Measurements from ENCODE around the gene SFXN1.

Gene SFXN1

DNA sequence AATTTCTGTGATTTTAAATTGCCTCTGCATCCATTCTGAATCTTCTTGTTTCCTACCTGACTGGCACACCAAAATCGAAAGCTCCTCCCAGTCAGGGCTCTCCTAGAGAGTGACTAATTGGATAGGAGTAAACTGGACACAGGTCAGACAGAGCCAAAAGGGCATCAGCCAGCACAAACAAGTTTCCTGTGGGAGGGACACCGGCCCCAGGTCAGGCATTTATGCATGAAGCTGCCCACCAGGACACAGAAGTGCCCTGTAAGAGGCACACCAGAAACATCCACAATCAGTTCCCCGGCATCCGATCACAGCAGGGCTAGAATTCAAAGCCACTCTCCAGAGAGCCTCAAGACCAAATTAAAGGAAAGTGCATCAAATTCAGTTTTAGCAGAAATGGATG, 78.4 kb downstream of the SFXN1 start:
- Histone ChIP-seq H3K4me1 (ENCODE audit: control insufficient read depth in 1 of 2, insufficient read depth in 1 of 2, low read depth in 1 of 2, low read length in 1 of 2) (no peaks in the 10 kb centered on the region), H3K27me3 (peaks cover 17% of the 10 kb centered on the region), H3K9me3 (no peaks in the 10 kb centered on the region), H3K27ac (no peak overlapping the region), H3K4me3 (ENCODE audit: low read depth in 1 of 2, low read length in 1 of 2) (no peak overlapping the region), H3K36me3 (no peaks in the 10 kb centered on the region)
- TF ChIP-seq, protein P1, sequence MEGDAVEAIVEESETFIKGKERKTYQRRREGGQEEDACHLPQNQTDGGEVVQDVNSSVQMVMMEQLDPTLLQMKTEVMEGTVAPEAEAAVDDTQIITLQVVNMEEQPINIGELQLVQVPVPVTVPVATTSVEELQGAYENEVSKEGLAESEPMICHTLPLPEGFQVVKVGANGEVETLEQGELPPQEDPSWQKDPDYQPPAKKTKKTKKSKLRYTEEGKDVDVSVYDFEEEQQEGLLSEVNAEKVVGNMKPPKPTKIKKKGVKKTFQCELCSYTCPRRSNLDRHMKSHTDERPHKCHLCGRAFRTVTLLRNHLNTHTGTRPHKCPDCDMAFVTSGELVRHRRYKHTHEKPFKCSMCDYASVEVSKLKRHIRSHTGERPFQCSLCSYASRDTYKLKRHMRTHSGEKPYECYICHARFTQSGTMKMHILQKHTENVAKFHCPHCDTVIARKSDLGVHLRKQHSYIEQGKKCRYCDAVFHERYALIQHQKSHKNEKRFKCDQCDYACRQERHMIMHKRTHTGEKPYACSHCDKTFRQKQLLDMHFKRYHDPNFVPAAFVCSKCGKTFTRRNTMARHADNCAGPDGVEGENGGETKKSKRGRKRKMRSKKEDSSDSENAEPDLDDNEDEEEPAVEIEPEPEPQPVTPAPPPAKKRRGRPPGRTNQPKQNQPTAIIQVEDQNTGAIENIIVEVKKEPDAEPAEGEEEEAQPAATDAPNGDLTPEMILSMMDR (IDR thresholded peaks at IDR 0.05): no peak

- Histone ChIP-seq H3K4me3 (ENCODE audit: low read depth in 1 of 2, low read length in 1 of 2) (no peak overlapping the region), H3K4me1 (ENCODE audit: control insufficient read depth in 1 of 2, insufficient read depth in 1 of 2, low read depth in 1 of 2, low read length in 1 of 2) (no peaks in the 10 kb centered on the region), H3K9me3 (no peaks in the 10 kb centered on the region), H3K36me3 (no peaks in the 10 kb centered on the region), H3K27ac (no peak overlapping the region), H3K27me3 (peaks cover 17% of the 10 kb centered on the region)
- TF ChIP-seq, protein P1 (IDR thresholded peaks at IDR 0.05): no peak
Observed at GRCh38 chr5:175557778-175558177, 79.4 kb downstream of the SFXN1 start.

DNA sequence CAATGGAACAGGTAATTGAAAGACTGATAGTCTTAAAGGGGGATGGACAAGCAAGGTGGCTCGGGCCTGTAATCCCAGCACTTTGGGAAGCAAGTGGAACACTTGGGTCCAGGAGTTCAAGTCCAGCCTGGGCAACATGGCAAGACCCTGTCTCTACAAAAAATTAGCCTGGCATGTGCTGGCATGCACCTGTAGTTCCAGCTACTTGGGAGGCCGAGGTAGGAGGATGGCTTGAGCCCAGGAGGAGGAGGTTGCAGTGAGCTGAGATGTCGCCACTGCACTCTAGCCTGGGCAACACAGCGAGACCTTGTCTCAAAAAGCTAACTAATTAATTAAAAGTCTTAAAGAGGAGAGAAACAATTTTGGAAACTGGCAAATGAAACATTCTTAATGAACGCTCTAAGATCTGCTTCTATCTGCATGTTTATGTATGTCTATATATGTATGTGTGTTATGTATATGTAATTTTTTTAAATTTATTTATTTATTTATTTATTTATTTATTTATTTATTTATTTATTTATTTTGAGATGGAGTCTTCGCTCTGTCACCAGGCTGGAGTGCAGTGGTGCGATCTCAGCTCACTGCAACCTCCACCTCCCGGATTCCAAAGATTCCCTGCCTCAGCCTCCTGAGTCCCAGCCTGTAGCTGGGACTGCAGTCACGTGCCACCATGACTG, 80.6 kb downstream of the SFXN1 start:
- Histone ChIP-seq H3K27me3 (peaks cover 26% of the 10 kb centered on the region), H3K27ac (no peak overlapping the region), H3K4me1 (ENCODE audit: control insufficient read depth in 1 of 2, insufficient read depth in 1 of 2, low read depth in 1 of 2, low read length in 1 of 2) (no peaks in the 10 kb centered on the region), H3K36me3 (no peaks in the 10 kb centered on the region), H3K4me3 (ENCODE audit: low read depth in 1 of 2, low read length in 1 of 2) (no peak overlapping the region), H3K9me3 (no peaks in the 10 kb centered on the region)
- TF ChIP-seq, protein P1 (IDR thresholded peaks at IDR 0.05): no peak

- Histone ChIP-seq H3K27me3 (peaks cover 36% of the 10 kb centered on the region), H3K4me1 (ENCODE audit: control insufficient read depth in 1 of 2, insufficient read depth in 1 of 2, low read depth in 1 of 2, low read length in 1 of 2) (no peaks in the 10 kb centered on the region), H3K9me3 (no peaks in the 10 kb centered on the region), H3K4me3 (ENCODE audit: low read depth in 1 of 2, low read length in 1 of 2) (no peak overlapping the region), H3K36me3 (no peaks in the 10 kb centered on the region), H3K27ac (no peak overlapping the region)
- TF ChIP-seq, protein P1 (IDR thresholded peaks at IDR 0.05): no peak
Observed at GRCh38 chr5:175560011-175560410, 81.7 kb downstream of the SFXN1 start.

DNA sequence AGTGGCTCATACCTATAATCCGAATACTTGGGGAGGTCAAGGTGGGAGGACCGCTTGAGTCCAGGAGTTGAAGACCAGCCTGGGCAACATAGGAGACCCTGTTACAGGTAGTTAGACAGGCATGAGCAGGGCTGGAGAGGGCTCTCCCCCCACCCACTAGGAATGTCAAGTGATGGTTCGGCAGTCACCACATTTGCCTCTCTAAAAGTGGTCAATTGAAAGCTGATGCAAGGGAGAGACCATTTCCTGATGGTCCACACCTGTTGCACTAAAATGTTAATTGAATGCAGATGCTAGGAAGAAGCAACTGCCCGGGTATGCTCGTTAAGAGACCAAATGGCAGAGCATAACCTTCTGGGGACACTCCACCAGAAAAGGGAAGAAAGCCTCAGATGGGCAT, 82.7 kb downstream of the SFXN1 start:
- no peak overlapping the region for H3K4me3 ChIP-seq (ENCODE audit: low read depth in 1 of 2, low read length in 1 of 2)
- peaks cover 39% of the 10 kb centered on the region for H3K27me3 ChIP-seq
- no peaks in the 10 kb centered on the region for H3K36me3 ChIP-seq
- TF ChIP-seq, protein P1 (IDR thresholded peaks at IDR 0.05): no peak
- H3K27ac ChIP-seq: no peak overlapping the region
- H3K4me1 ChIP-seq (ENCODE audit: control insufficient read depth in 1 of 2, insufficient read depth in 1 of 2, low read depth in 1 of 2, low read length in 1 of 2): no peaks in the 10 kb centered on the region
- no peaks in the 10 kb centered on the region for H3K9me3 ChIP-seq

All from neutrophil (primary cell).